ENCODE data around the gene MACF1. TPM values are rescaled to one million over a fixed set of nuclear protein-coding genes. Genes with fewer than 3 reads are reported as not detected.

MACF1 gene
- total RNA-seq, 1 donor from 2014 or later, result 694 TPM

DNA sequence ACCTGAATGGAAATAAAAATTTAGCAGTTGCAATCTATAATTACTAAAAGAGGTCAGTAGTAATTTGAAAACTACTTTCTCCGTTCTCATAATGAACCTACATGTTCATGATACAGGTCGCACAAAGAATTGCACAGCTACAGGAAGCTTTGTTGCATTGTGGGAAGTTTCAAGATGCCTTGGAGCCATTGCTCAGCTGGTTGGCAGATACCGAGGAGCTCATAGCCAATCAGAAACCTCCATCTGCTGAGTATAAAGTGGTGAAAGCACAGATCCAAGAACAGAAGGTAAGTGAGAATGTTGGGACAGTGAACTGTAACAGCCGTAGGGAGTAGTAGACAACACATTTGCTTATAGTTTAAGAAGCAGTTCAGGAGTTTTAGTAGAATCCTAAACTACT is 218.1 kb downstream of the MACF1 start:
- Histone ChIP-seq H3K79me2 (ENCODE audit: insufficient read depth, low read length) (peaks cover 86% of the 10 kb centered on the region), H3K36me3 (ENCODE audit: insufficient read depth, low read length) (peaks cover 57% of the 10 kb centered on the region), H3K4me2 (ENCODE audit: low read length) (no peak overlapping the region)

GRCh38 chr1:39425151-39425550 is 220.7 kb downstream of the MACF1 start:
- Histone ChIP-seq H3K9me3 (ENCODE audit: insufficient read depth, low read depth, low read length) (no peaks in the 10 kb centered on the region), H4K20me1 (ENCODE audit: insufficient read depth, low read length) (peaks cover 49% of the 10 kb centered on the region), H3K4me1 (ENCODE audit: insufficient read depth, low read length) (no peaks in the 10 kb centered on the region), H3K27me3 (ENCODE audit: insufficient read depth, low read length) (no peaks in the 10 kb centered on the region), H3K4me2 (ENCODE audit: low read length) (no peak overlapping the region), H3K36me3 (ENCODE audit: insufficient read depth, low read length) (peaks cover 78% of the 10 kb centered on the region), H3K9ac (ENCODE audit: low read length) (no peak overlapping the region), H3K79me2 (ENCODE audit: insufficient read depth, low read length) (peaks cover 73% of the 10 kb centered on the region), H3K27ac (ENCODE audit: low read depth, low read length) (no peak overlapping the region), H2AFZ (ENCODE audit: low read depth, low read length) (no peak overlapping the region), H3K4me3 (ENCODE audit: insufficient read depth, low read depth, low read length) (no peak overlapping the region)
- Mint-ChIP-seq H3K4me1 (ENCODE audit: low read depth, unreplicated experiment) (peaks cover 30% of the 10 kb centered on the region), H3K4me3 (ENCODE audit: unreplicated experiment) (no peak overlapping the region), H3K27ac (ENCODE audit: unreplicated experiment) (no peak overlapping the region), H3K36me3 (ENCODE audit: low read depth, unreplicated experiment) (peaks cover 38% of the 10 kb centered on the region), H3K27me3 (ENCODE audit: low read depth, unreplicated experiment) (no peaks in the 10 kb centered on the region), H3K9me3 (ENCODE audit: unreplicated experiment) (no peaks in the 10 kb centered on the region)
- FAIRE-seq, result no peak
- TF ChIP-seq CTCF (IDR thresholded peaks at IDR 0.05; ENCODE audit: insufficient read depth, low read depth, low read length) (no peak), EZH2 (IDR thresholded peaks at IDR 0.05; ENCODE audit: insufficient read depth, low read length) (no peak)
- no peak for DNase-seq (ENCODE audit: low read depth)

More for the DNA sequence above, 218.1 kb downstream of the MACF1 start:
- no peak for TF ChIP-seq EZH2 (IDR thresholded peaks at IDR 0.05; ENCODE audit: insufficient read depth, low read length)
- TF ChIP-seq CTCF (IDR thresholded peaks at IDR 0.05; ENCODE audit: insufficient read depth, low read depth, low read length), result no peak
- Mint-ChIP-seq H3K27me3 (ENCODE audit: low read depth, unreplicated experiment) (no peaks in the 10 kb centered on the region), H3K36me3 (ENCODE audit: low read depth, unreplicated experiment) (peaks cover 28% of the 10 kb centered on the region), H3K4me1 (ENCODE audit: low read depth, unreplicated experiment) (peaks cover 40% of the 10 kb centered on the region), H3K27ac (ENCODE audit: unreplicated experiment) (no peak overlapping the region), H3K4me3 (ENCODE audit: unreplicated experiment) (no peak overlapping the region), H3K9me3 (ENCODE audit: unreplicated experiment) (no peaks in the 10 kb centered on the region)
- Histone ChIP-seq H3K9ac (ENCODE audit: low read length) (no peak overlapping the region), H3K4me1 (ENCODE audit: insufficient read depth, low read length) (no peaks in the 10 kb centered on the region), H2AFZ (ENCODE audit: low read depth, low read length) (no peak overlapping the region), H3K27me3 (ENCODE audit: insufficient read depth, low read length) (no peaks in the 10 kb centered on the region), H4K20me1 (ENCODE audit: insufficient read depth, low read length) (peaks cover 69% of the 10 kb centered on the region), H3K27ac (ENCODE audit: low read depth, low read length) (no peak overlapping the region), H3K9me3 (ENCODE audit: insufficient read depth, low read depth, low read length) (no peaks in the 10 kb centered on the region), H3K4me3 (ENCODE audit: insufficient read depth, low read depth, low read length) (no peak overlapping the region)
- DNase-seq (ENCODE audit: low read depth), result no peak
- no peak for FAIRE-seq

GRCh38 chr1:39425634-39426033 is 221.1 kb downstream of the MACF1 start:
- Histone ChIP-seq H3K4me2 (ENCODE audit: low read length) (no peak overlapping the region), H3K9me3 (ENCODE audit: insufficient read depth, low read depth, low read length) (no peaks in the 10 kb centered on the region), H3K27me3 (ENCODE audit: insufficient read depth, low read length) (no peaks in the 10 kb centered on the region), H4K20me1 (ENCODE audit: insufficient read depth, low read length) (peaks cover 48% of the 10 kb centered on the region), H3K9ac (ENCODE audit: low read length) (no peak overlapping the region), H3K36me3 (ENCODE audit: insufficient read depth, low read length) (peaks cover 81% of the 10 kb centered on the region), H3K4me1 (ENCODE audit: insufficient read depth, low read length) (no peaks in the 10 kb centered on the region), H3K4me3 (ENCODE audit: insufficient read depth, low read depth, low read length) (no peak overlapping the region), H3K79me2 (ENCODE audit: insufficient read depth, low read length) (peaks cover 71% of the 10 kb centered on the region), H3K27ac (ENCODE audit: low read depth, low read length) (no peak overlapping the region), H2AFZ (ENCODE audit: low read depth, low read length) (no peak overlapping the region)
- Mint-ChIP-seq H3K4me1 (ENCODE audit: low read depth, unreplicated experiment) (peaks cover 32% of the 10 kb centered on the region), H3K27me3 (ENCODE audit: low read depth, unreplicated experiment) (no peaks in the 10 kb centered on the region), H3K4me3 (ENCODE audit: unreplicated experiment) (no peak overlapping the region), H3K27ac (ENCODE audit: unreplicated experiment) (peak overlapping the region; percentile 37), H3K36me3 (ENCODE audit: low read depth, unreplicated experiment) (peaks cover 40% of the 10 kb centered on the region), H3K9me3 (ENCODE audit: unreplicated experiment) (no peaks in the 10 kb centered on the region)
- TF ChIP-seq EZH2 (IDR thresholded peaks at IDR 0.05; ENCODE audit: insufficient read depth, low read length) (no peak), CTCF (IDR thresholded peaks at IDR 0.05; ENCODE audit: insufficient read depth, low read depth, low read length) (no peak)
- FAIRE-seq (no peak), DNase-seq (ENCODE audit: low read depth) (no peak)
